A549 (cell line): Measurements from ENCODE around the gene ACVR1B. TPM values are rescaled to one million over a fixed set of nuclear protein-coding genes. Genes with fewer than 3 reads are reported as not detected.

ENCODE experiments used
- ATAC-seq, 2 experiments: fragments of 200-7000 bp in 1 of 2; fragments of >200 bp in 1 of 2; cut with Nextera tagmentation in 1 of 2; cut with Tn5 transposase in 1 of 2; 3 replicates each; pipeline versions ENCODE4 v1.8.0 to v1.9.1; 2018 to 2020; ENCODE audit warnings: mild to moderate bottlenecking in 1 of 2, moderate library complexity in 1 of 2
- CTCF ChIA-PET: fragments of 300-600 bp; sonication (Branson Sonifier 250); formaldehyde crosslinking; extraction: SDS; loops from one replicate; lab custom pipeline; 2021; ENCODE audit warnings: antibody characterized with exemption, inconsistent platforms; lab: Yijun Ruan, JAX
- POLR2A ChIA-PET: fragments of 350-600 bp; formaldehyde crosslinking; extraction: SDS; loops from one replicate; lab custom pipeline; 2021; ENCODE audit warnings: antibody characterized with exemption, inconsistent platforms; lab: Yijun Ruan, JAX
- DNase-seq, 2 experiments: peaks; one replicate each; pipeline versions ENCODE4 v3.0.0 to v3.0.0-alpha.2; 2011 to 2016; ENCODE audit warnings: low read depth in 1 of 2, low spot score in 1 of 2
- FAIRE-seq: peaks from 2 replicates; lab custom pipeline; 2011; peaks lifted over from hg19 to GRCh38; lab: Jason Lieb, UNC
- H3K27ac ChIP-seq, 2 experiments: fragments of >200 bp; sonication (Bioruptor Twin); formaldehyde crosslinking; 3 replicates each; pipeline ENCODE4 v1.5.1; 2016 to 2017
- H3K4me1 ChIP-seq: fragments of >200 bp; sonication (Bioruptor Twin); formaldehyde crosslinking; 3 replicates; pipeline ENCODE4 v1.6.1; 2016
- H3K4me2 ChIP-seq: fragments of >200 bp; sonication (Bioruptor Twin); formaldehyde crosslinking; 3 replicates; pipeline ENCODE4 v1.6.1; 2016
- H3K4me3 ChIP-seq: fragments of >200 bp; sonication (Bioruptor Twin); formaldehyde crosslinking; 3 replicates; pipeline ENCODE4 v1.5.1; 2016
- H3K9me3 ChIP-seq: fragments of >200 bp; sonication (Bioruptor Twin); formaldehyde crosslinking; 3 replicates; pipeline ENCODE4 v1.6.1; 2016
- CEBPB ChIP-seq, 2 experiments: fragments of >200 bp in 1 of 2; sonication (Bioruptor Twin) in 1 of 2; formaldehyde crosslinking in 1 of 2; IDR thresholded peaks; 2 replicates each; pipeline ENCODE4 v1.6.1; 2012 to 2016
- CTCF ChIP-seq: fragments of >200 bp; sonication (Bioruptor Twin); formaldehyde crosslinking; IDR thresholded peaks from 3 replicates; pipeline ENCODE4 v1.5.1; 2016
- HDAC2 ChIP-seq: fragments of 200-600 bp; sonication (generic); IDR thresholded peaks from 2 replicates; pipeline ENCODE4 v1.6.1; 2016
- HES2 ChIP-seq: fragments of >200 bp; sonication (Bioruptor Twin); formaldehyde crosslinking; IDR thresholded peaks from 2 replicates; pipeline ENCODE4 v1.6.1; 2016
- HEYL ChIP-seq: fragments of 250-450 bp; sonication (Bioruptor Pico); IDR thresholded peaks from 2 replicates; pipeline ENCODE4 v1.8.0; 2021; ENCODE audit warnings: mild to moderate bottlenecking, moderate library complexity
- HOXB5 ChIP-seq: fragments of 250-450 bp; sonication (Bioruptor Pico); IDR thresholded peaks from 2 replicates; pipeline ENCODE4 v1.5.0; 2020; ENCODE audit warnings: mild to moderate bottlenecking, moderate library complexity
- JUNB ChIP-seq: fragments of >200 bp; sonication (Bioruptor Twin); formaldehyde crosslinking; IDR thresholded peaks from 2 replicates; pipeline ENCODE4 v1.6.1; 2016
- MAFK ChIP-seq: fragments of 450-650 bp; IDR thresholded peaks from 2 replicates; pipeline ENCODE4 v1.6.1; 2014; ENCODE audit not compliant: partially characterized antibody
- NPAS2 ChIP-seq: fragments of 250-450 bp; sonication (Bioruptor Pico); IDR thresholded peaks from 2 replicates; pipeline ENCODE4 v1.8.0; 2022; ENCODE audit warnings: mild to moderate bottlenecking, moderate library complexity, borderline replicate concordance
- NR3C1 ChIP-seq: fragments of >200 bp; sonication (Bioruptor Twin); formaldehyde crosslinking; IDR thresholded peaks from 3 replicates; pipeline ENCODE4 v1.6.1; 2017
- PBX3 ChIP-seq: IDR thresholded peaks from 2 replicates; pipeline ENCODE4 v1.6.1; 2012
- PHF8 ChIP-seq: fragments of 200-600 bp; sonication (generic); IDR thresholded peaks from 2 replicates; pipeline ENCODE4 v1.6.1; 2016; ENCODE audit warnings: low read depth, mild to moderate bottlenecking, antibody characterized with exemption, moderate library complexity, borderline replicate concordance
- POLR2A ChIP-seq: IDR thresholded peaks from 2 replicates; pipeline ENCODE4 v1.6.1; 2012; ENCODE audit warnings: mild to moderate bottlenecking, low read length
- RAD21 ChIP-seq, 2 experiments: fragments of >200 bp in 1 of 2; sonication (Bioruptor Twin) in 1 of 2; formaldehyde crosslinking in 1 of 2; IDR thresholded peaks in 1 of 2; conservative IDR thresholded peaks in 1 of 2; 2 replicates in 1 of 2; 3 replicates in 1 of 2; pipeline ENCODE4 v1.6.1; 2012 to 2018; ENCODE audit warnings: inconsistent platforms in 1 of 2
- RARB ChIP-seq: fragments of 250-450 bp; sonication (Bioruptor Pico); IDR thresholded peaks from 2 replicates; pipeline ENCODE4 v1.8.0; 2021; ENCODE audit warnings: mild to moderate bottlenecking, moderate library complexity
- REST ChIP-seq: fragments of 200-600 bp; sonication (generic); IDR thresholded peaks from 2 replicates; pipeline ENCODE4 v1.6.1; 2016; ENCODE audit warnings: antibody characterized with exemption, mild to moderate bottlenecking, moderate library complexity
- TFCP2L1 ChIP-seq: fragments of 250-450 bp; sonication (Bioruptor Pico); IDR thresholded peaks from 2 replicates; pipeline ENCODE4 v1.5.0; 2021; ENCODE audit warnings: mild to moderate bottlenecking
- ZC3H11A ChIP-seq: fragments of 450-650 bp; IDR thresholded peaks from 2 replicates; pipeline ENCODE4 v1.6.1; 2014; ENCODE audit warnings: antibody characterized with exemption, mild to moderate bottlenecking
- ZFP36 ChIP-seq: fragments of 450-650 bp; IDR thresholded peaks from 2 replicates; pipeline ENCODE4 v1.6.1; 2014; ENCODE audit warnings: borderline replicate concordance; ENCODE audit not compliant: partially characterized antibody
- polyA plus RNA-seq, 4 experiments: library from polyadenylated mRNA; depleted of rRNA in 3 of 4; stranded (reverse); fragments of >200 nt; fragmentation: RNase III in 1 of 4; extraction: RNeasy Plus Mini Kit Qiagen cat#74134 plus additional on column Dnase treatment in 1 of 4; gene quantifications; 2 replicates in 3 of 4; 3 replicates in 1 of 4; pipeline ENCODE4 v1.2.3, GENCODE V29; 2011 to 2017
- TF ChIP-seq, protein P1 (sequence below): fragments of 150-350 bp; IDR thresholded peaks from 2 replicates; pipeline ENCODE4 v1.6.1; 2014; ENCODE audit warnings: low read depth, mild to moderate bottlenecking, low read length
- TF ChIP-seq, protein P2 (sequence below): fragments of 250-450 bp; sonication (Bioruptor Pico); IDR thresholded peaks from 2 replicates; pipeline ENCODE4 v1.5.0; 2020; ENCODE audit warnings: low read depth, mild to moderate bottlenecking, moderate library complexity

Gene ACVR1B
- polyA plus RNA-seq, 2 of the 4 experiments (the other 2 are of a cell fraction): 15.2 to 18.4 TPM

DNA sequence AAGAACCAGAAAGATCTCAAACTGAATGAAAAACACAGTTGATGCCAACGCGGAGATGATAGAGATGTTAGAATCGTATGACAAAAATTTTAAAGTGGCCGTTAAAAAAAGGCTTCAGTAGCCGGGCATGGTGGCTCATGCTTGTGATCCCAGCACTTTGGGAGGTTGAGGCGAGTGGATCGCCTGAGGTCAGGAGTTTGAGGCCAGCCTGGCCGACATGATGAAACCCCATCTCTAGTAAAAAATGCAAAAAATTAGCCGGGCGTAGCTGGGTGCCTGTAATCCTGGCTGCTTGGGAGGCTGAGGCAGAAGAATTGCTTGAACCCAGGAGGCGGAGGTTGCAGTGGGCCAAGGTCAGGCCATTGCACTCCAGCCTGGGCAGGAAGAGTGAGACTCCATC is 49.6 kb upstream of the ACVR1B start (continued):
- no peak for TF ChIP-seq ZC3H11A

- Histone ChIP-seq H3K4me2 (no peak overlapping the region), H3K27ac (no peak overlapping the region), H3K9me3 (no peaks in the 10 kb centered on the region), H3K4me3 (no peak overlapping the region), H3K4me1 (no peaks in the 10 kb centered on the region)
- ChIA-PET CTCF (interaction anchor here (0.7 to 4.9 kb wide), 7 partner anchors 8 to 1866 kb away, joined by 3 to 32 read pairs (median 4); no protein-coding TSS in a partner anchor), POLR2A (no interaction called here)
- TF ChIP-seq NPAS2 (CRISPR knock-in tag): no peak
- TF ChIP-seq RAD21 (conservative IDR thresholded peaks at IDR 0.05 in 1 of 2, IDR thresholded peaks at IDR 0.05 in 1 of 2): no peak
- TF ChIP-seq RARB (CRISPR knock-in tag): no peak
- no peak for TF ChIP-seq POLR2A
- TF ChIP-seq, protein P1, sequence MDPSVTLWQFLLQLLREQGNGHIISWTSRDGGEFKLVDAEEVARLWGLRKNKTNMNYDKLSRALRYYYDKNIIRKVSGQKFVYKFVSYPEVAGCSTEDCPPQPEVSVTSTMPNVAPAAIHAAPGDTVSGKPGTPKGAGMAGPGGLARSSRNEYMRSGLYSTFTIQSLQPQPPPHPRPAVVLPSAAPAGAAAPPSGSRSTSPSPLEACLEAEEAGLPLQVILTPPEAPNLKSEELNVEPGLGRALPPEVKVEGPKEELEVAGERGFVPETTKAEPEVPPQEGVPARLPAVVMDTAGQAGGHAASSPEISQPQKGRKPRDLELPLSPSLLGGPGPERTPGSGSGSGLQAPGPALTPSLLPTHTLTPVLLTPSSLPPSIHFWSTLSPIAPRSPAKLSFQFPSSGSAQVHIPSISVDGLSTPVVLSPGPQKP: no peak
- no peak for TF ChIP-seq TFCP2L1
- no peak for TF ChIP-seq HES2
- TF ChIP-seq CEBPB (IDR thresholded peaks at IDR 0.05): no peak
- TF ChIP-seq NR3C1: no peak
- TF ChIP-seq HOXB5 (CRISPR knock-in tag): no peak
- no peak for TF ChIP-seq PHF8
- TF ChIP-seq REST: no peak
- no peak for TF ChIP-seq JUNB
- TF ChIP-seq ZFP36: no peak
- no peak for TF ChIP-seq PBX3
- no peak for TF ChIP-seq CTCF
- TF ChIP-seq, protein P2, sequence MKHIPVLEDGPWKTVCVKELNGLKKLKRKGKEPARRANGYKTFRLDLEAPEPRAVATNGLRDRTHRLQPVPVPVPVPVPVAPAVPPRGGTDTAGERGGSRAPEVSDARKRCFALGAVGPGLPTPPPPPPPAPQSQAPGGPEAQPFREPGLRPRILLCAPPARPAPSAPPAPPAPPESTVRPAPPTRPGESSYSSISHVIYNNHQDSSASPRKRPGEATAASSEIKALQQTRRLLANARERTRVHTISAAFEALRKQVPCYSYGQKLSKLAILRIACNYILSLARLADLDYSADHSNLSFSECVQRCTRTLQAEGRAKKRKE (CRISPR knock-in tag): no peak
- TF ChIP-seq HEYL (CRISPR knock-in tag): no peak
- no peak for TF ChIP-seq MAFK
- no peak for TF ChIP-seq HDAC2
- no peak for FAIRE-seq
- no peak for DNase-seq
- ATAC-seq: no peak
Observed at GRCh38 chr12:51904951-51905470, 46.5 kb upstream of the ACVR1B start.
